ENCODE results near the gene VDAC2.

The VDAC2 gene

GRCh38 chr10:75205908-75206307 is 4.7 kb upstream of the VDAC2 start:
- no peak for TF ChIP-seq CTCF (IDR thresholded peaks at IDR 0.05)

- TF ChIP-seq CTCF (IDR thresholded peaks at IDR 0.05), result no peak
These were observed 3.3 kb upstream of the VDAC2 start for GRCh38 chr10:75207079-75207856.

DNA sequence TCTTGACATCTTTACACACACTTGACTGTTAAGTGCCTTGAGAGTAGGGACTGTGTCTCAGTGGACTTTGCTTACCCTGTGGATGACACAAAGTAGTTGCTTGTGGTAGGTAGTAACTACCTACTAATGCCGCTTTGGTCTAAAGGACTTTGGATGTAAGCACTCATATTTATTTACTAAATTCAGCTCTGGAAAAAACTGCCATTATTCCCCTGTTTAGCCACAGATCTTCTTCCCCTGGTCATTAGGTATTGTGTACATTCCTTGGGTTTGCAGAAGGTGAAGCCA is 2.8 kb upstream of the VDAC2 start:
- TF ChIP-seq CTCF (IDR thresholded peaks at IDR 0.05), result no peak

GRCh38 chr10:75208181-75208580 is 2.4 kb upstream of the VDAC2 start:
- TF ChIP-seq CTCF (IDR thresholded peaks at IDR 0.05), result no peak

GRCh38 chr10:75209086-75209920 is 1.3 kb upstream of the VDAC2 start:
- no peak for TF ChIP-seq CTCF (IDR thresholded peaks at IDR 0.05)

DNA sequence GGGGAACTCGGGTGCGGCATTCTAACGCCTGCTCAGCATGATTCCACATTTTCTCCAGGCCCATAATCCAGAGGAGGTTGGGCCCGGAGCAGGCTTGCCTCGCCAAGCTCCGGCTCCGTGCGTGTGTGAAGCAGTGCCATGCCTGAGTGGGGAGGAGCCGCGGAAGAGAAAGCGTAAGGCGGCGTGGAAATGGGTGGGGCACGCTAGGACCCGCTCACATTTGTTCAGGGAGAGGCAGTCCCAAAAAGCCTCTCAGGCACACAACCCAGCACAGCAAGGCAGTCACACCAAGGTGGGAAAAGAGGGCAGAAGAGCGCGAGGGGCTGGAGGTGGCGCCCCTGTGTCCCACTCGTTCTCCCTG is 695 bp upstream of the VDAC2 start:
- no peak for TF ChIP-seq CTCF (IDR thresholded peaks at IDR 0.05)

DNA sequence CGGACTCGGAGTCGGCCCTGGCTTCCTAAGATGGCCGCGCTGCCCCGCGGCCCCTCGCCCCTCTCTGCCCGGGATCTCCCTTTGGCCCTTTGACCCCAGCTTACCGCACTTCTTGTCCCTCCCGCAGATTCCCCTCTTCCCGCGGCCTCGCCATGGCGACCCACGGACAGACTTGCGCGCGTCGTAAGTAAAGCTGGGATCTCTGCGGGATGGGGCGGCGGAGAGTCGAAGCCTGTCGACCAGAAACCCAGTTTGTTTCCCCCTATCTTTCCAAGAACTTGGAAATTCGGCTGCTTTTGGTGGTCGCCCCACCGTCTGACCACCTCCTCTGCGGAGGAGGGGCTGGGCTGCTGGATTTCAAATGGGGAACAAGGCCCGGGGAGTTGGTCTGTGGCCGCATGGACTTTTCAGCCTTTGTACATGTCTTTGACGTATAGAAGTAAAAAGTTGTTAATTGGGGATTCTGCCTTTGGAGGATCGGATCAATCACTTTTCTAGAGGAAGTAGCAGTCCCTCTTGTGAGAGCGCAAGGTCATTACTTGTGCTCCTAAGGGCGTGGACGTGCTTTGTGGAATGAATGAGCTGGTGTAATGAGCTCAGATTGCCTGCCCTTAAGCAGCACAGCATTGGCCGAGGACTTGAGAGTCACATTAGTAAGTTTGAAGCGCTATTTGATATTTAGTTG is 553 bp downstream of the VDAC2 start:
- no peak for TF ChIP-seq CTCF (IDR thresholded peaks at IDR 0.05)
